Smooth muscle cell (in vitro differentiated cells): Measurements from ENCODE around the gene SGMS1. TPM values are rescaled to one million over a fixed set of nuclear protein-coding genes. Genes with fewer than 3 reads are reported as not detected.
"Not testable (repeated sequence)": the region's sequence is repeated elsewhere in the genome, so short reads cannot be mapped to it uniquely, and the experiment has no call there.

Experiments
- DNase-seq: peaks from one replicate; lab custom pipeline; 2025; ENCODE audit not compliant: unreplicated experiment; lab: John Stamatoyannopoulos, UW
- H2AFZ ChIP-seq: fragments of 200-600 bp; sonication (generic); 2 replicates; pipeline ENCODE4 v1.6.0; 2016; ENCODE audit warnings: antibody characterized with exemption, low read depth, mild to moderate bottlenecking
- H3F3A ChIP-seq: fragments of 200-600 bp; sonication (generic); 2 replicates; pipeline ENCODE4 v1.6.0; 2017; ENCODE audit warnings: antibody characterized with exemption, low read depth
- H3K27ac ChIP-seq: fragments of 200-600 bp; sonication (generic); 2 replicates; pipeline ENCODE4 v1.5.1; 2016; ENCODE audit warnings: low read depth, mild to moderate bottlenecking
- H3K27me3 ChIP-seq: fragments of 200-600 bp; sonication (generic); 2 replicates; pipeline ENCODE4 v1.6.1; 2016; ENCODE audit warnings: low read depth, mild to moderate bottlenecking
- H3K36me3 ChIP-seq: fragments of 200-600 bp; sonication (generic); 2 replicates; pipeline ENCODE4 v1.5.1; 2016; ENCODE audit warnings: low read depth
- H3K4me1 ChIP-seq: fragments of 200-600 bp; sonication (generic); 2 replicates; pipeline ENCODE4 v1.5.1; 2016; ENCODE audit warnings: low read depth
- H3K4me2 ChIP-seq: fragments of 200-600 bp; sonication (generic); 2 replicates; pipeline ENCODE4 v1.6.0; 2016; ENCODE audit warnings: mild to moderate bottlenecking
- H3K4me3 ChIP-seq: fragments of 200-600 bp; sonication (generic); 2 replicates; pipeline ENCODE4 v1.5.1; 2016; ENCODE audit warnings: mild to moderate bottlenecking
- H3K79me2 ChIP-seq: fragments of 200-600 bp; sonication (generic); 2 replicates; pipeline ENCODE4 v1.6.0; 2016; ENCODE audit warnings: low read depth, mild to moderate bottlenecking
- H3K9ac ChIP-seq: fragments of 200-600 bp; sonication (generic); 2 replicates; pipeline ENCODE4 v1.6.0; 2016; ENCODE audit warnings: low read depth
- H3K9me3 ChIP-seq: fragments of 200-600 bp; sonication (generic); replicated peaks from 2 replicates; pipeline ENCODE4 v1.5.1; 2016; ENCODE audit warnings: low read depth
- H4K20me1 ChIP-seq: fragments of 200-600 bp; sonication (generic); 2 replicates; pipeline ENCODE4 v1.6.0; 2016; ENCODE audit warnings: low read depth
- WGBS: methylation state at CpG from one replicate; pipeline ENCODE4 v1.1.7; 2016; ENCODE audit warnings: low lambda C conversion rate; 5-methylcytosine and 5-hydroxymethylcytosine counted together
- polyA plus RNA-seq: library from polyadenylated mRNA; unstranded; fragments of >200 nt; fragmentation: Nextera tagmentation; extraction: Ambion mirVana; gene quantifications from 2 replicates; pipeline ENCODE4 v1.2.1, GENCODE V29; 2016
- total RNA-seq: library from RNA; depleted of rRNA; stranded (reverse); fragments of >200 nt; gene quantifications from 2 replicates; pipeline ENCODE4 v1.2.3, GENCODE V29; 2014
- TF ChIP-seq, protein P1 (sequence below): fragments of 200-600 bp; sonication (generic); IDR thresholded peaks from 2 replicates; pipeline ENCODE4 v1.5.1; 2017; ENCODE audit warnings: borderline replicate concordance, mild to moderate bottlenecking, antibody characterized with exemption; ENCODE audit not compliant: insufficient read depth, poor library complexity, severe bottlenecking

The SGMS1 gene
- total and polyA plus RNA-seq, 2 experiments from 2014 or later = 4.0 to 14.3 TPM

- no peaks in the 10 kb centered on the region for H3K36me3 ChIP-seq
- H3K4me1 ChIP-seq = peaks cover 6% of the 10 kb centered on the region
- TF ChIP-seq, protein P1, sequence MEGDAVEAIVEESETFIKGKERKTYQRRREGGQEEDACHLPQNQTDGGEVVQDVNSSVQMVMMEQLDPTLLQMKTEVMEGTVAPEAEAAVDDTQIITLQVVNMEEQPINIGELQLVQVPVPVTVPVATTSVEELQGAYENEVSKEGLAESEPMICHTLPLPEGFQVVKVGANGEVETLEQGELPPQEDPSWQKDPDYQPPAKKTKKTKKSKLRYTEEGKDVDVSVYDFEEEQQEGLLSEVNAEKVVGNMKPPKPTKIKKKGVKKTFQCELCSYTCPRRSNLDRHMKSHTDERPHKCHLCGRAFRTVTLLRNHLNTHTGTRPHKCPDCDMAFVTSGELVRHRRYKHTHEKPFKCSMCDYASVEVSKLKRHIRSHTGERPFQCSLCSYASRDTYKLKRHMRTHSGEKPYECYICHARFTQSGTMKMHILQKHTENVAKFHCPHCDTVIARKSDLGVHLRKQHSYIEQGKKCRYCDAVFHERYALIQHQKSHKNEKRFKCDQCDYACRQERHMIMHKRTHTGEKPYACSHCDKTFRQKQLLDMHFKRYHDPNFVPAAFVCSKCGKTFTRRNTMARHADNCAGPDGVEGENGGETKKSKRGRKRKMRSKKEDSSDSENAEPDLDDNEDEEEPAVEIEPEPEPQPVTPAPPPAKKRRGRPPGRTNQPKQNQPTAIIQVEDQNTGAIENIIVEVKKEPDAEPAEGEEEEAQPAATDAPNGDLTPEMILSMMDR = no peak
- H3K9me3 ChIP-seq = no peaks in the 10 kb centered on the region
- H2AFZ ChIP-seq = no peak overlapping the region
- H3K79me2 ChIP-seq = peaks cover 5% of the 10 kb centered on the region
- 57% methylated on average over 4 of the region's 4 CpGs for whole genome bisulfite sequencing
- no peaks in the 10 kb centered on the region for H4K20me1 ChIP-seq
- no peaks in the 10 kb centered on the region for H3F3A ChIP-seq
- no peak overlapping the region for H3K4me2 ChIP-seq
- H3K9ac ChIP-seq = no peak overlapping the region
- no peaks in the 10 kb centered on the region for H3K27me3 ChIP-seq
- no peak overlapping the region for H3K4me3 ChIP-seq
- DNase-seq = no peak
- H3K27ac ChIP-seq = no peak overlapping the region
Observed at GRCh38 chr10:50550291-50550839, 73.4 kb downstream of the SGMS1 start.

DNA sequence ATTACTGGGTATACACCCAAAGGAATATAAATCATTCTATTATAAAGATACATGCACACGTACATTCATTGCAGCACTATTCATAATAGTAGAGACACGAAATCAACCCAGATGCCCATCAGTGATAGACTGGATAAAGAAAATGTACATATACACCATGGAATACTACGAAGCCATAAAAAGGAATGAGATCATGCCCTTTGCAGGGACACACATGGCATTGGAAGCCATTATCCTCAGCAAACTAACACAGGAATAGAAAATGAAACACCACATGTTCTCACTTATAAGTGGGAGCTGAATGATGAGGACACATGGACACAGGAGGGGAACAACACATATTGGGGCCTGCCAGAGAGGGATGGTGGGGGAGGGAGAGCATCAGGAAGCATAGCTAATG, 74.6 kb downstream of the SGMS1 start:
- not testable (repeated sequence) for H3K9ac ChIP-seq, H3K4me3 ChIP-seq, H3K27me3 ChIP-seq, H3K4me1 ChIP-seq, H4K20me1 ChIP-seq, H3K36me3 ChIP-seq, H3K79me2 ChIP-seq, H2AFZ ChIP-seq, H3K9me3 ChIP-seq, H3K27ac ChIP-seq, H3F3A ChIP-seq, DNase-seq, H3K4me2 ChIP-seq
- 97% methylated on average over 3 of the region's 3 CpGs for WGBS

DNA sequence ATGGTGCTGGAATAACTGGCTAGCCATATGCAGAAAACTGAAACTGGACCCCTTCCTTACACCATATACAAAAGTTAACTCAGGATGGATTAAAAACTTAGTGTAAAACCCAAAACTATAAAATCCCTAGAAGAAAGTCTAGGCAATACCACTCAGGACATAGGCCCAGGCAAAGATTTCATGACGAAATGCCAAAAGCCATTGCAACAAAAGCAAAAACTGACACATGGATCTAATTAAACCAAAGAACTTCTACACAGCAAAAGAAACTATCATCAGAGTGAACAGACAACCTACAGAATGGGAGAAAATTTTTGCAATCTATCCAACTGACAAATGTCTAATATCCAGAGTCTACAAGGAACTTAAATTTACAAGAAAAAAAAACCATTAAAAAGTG, 75.3 kb downstream of the SGMS1 start:
- not testable (repeated sequence) for H3K27ac ChIP-seq, DNase-seq, H3K4me3 ChIP-seq, H3K9ac ChIP-seq, H4K20me1 ChIP-seq, H3K27me3 ChIP-seq, H3F3A ChIP-seq, H3K4me2 ChIP-seq, H3K79me2 ChIP-seq, H3K9me3 ChIP-seq, H3K36me3 ChIP-seq, H3K4me1 ChIP-seq, H2AFZ ChIP-seq
- WGBS = 79% methylated on average over 1 of the region's 1 CpG

- H3F3A ChIP-seq, H3K79me2 ChIP-seq, H2AFZ ChIP-seq, H3K27me3 ChIP-seq, H4K20me1 ChIP-seq, H3K27ac ChIP-seq, H3K9ac ChIP-seq, H3K4me3 ChIP-seq, H3K4me1 ChIP-seq, H3K4me2 ChIP-seq, H3K36me3 ChIP-seq, DNase-seq, H3K9me3 ChIP-seq: not testable (repeated sequence)
- WGBS = 100% methylated on average over 1 of the region's 1 CpG
Observed at GRCh38 chr10:50546287-50546686, 77.5 kb downstream of the SGMS1 start.

DNA sequence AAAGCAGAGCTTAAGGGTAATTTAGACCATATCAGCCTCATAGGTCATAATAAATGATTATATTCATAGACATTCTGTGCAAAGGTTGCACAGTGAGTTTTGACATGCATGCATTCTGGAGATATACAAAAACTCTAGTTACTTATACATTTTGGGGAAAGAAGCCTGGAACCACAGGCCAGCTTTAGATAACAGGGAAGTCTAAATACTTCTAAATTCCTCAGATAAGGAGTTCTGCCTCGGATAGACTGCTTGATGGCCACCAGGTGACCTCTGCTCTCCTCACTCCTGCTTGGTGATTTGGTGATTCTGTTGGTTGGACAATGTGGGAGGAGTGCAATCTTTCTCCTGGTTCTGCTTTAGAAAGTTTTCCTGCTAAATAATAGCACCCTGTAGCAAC, 77.9 kb downstream of the SGMS1 start:
- TF ChIP-seq, protein P1 = no peak
- no peaks in the 10 kb centered on the region for H3K36me3 ChIP-seq
- no peak overlapping the region for H3K9ac ChIP-seq
- no peaks in the 10 kb centered on the region for H3K9me3 ChIP-seq
- no peak overlapping the region for H3K4me2 ChIP-seq
- H3K27ac ChIP-seq = no peak overlapping the region
- no peaks in the 10 kb centered on the region for H4K20me1 ChIP-seq
- H3K27me3 ChIP-seq = no peaks in the 10 kb centered on the region
- WGBS = 9% methylated on average over 1 of the region's 1 CpG
- H2AFZ ChIP-seq = no peak overlapping the region
- no peaks in the 10 kb centered on the region for H3F3A ChIP-seq
- H3K4me1 ChIP-seq = no peaks in the 10 kb centered on the region
- DNase-seq = no peak
- no peak overlapping the region for H3K4me3 ChIP-seq
- H3K79me2 ChIP-seq = peaks cover 5% of the 10 kb centered on the region
